Osteoblast (primary cell): ENCODE measurements around the gene ISOC1. TPM values are rescaled to one million over a fixed set of nuclear protein-coding genes. Genes with fewer than 3 reads are reported as not detected.

ENCODE experiments used
- DNase-seq: peaks from one replicate; pipeline ENCODE4 v3.0.0; 2011; ENCODE audit warnings: low spot score, mixed read lengths; ENCODE audit not compliant: insufficient read length; ENCODE audit errors: missing footprints
- H2AFZ ChIP-seq: 2 replicates; pipeline ENCODE4 v1.6.0; 2011; ENCODE audit warnings: mild to moderate bottlenecking, low read length
- H3K27ac ChIP-seq: 2 replicates; pipeline ENCODE4 v1.5.1; 2011; ENCODE audit warnings: mild to moderate bottlenecking, low read depth, low read length, moderate library complexity
- H3K27me3 ChIP-seq: 2 replicates; pipeline ENCODE4 v1.6.0; 2012; ENCODE audit warnings: mild to moderate bottlenecking, control low read depth, inconsistent platforms, low read length, moderate library complexity; ENCODE audit not compliant: insufficient read depth
- H3K36me3 ChIP-seq: 2 replicates; pipeline ENCODE4 v1.5.1; 2011; ENCODE audit warnings: mild to moderate bottlenecking, low read length, control low read depth, moderate library complexity; ENCODE audit not compliant: insufficient read depth
- H3K4me1 ChIP-seq: 2 replicates; pipeline ENCODE4 v1.5.1; 2011; ENCODE audit warnings: mild to moderate bottlenecking, low read length, control low read depth, moderate library complexity; ENCODE audit not compliant: insufficient read depth
- H3K4me2 ChIP-seq: 2 replicates; pipeline ENCODE4 v1.6.0; 2011; ENCODE audit warnings: mild to moderate bottlenecking, low read length; ENCODE audit not compliant: insufficient read depth
- H3K4me3 ChIP-seq: fragments of 200-600 bp; sonication (generic); 3 replicates; pipeline ENCODE4 v1.5.1; 2012; ENCODE audit warnings: mild to moderate bottlenecking, low read length, inconsistent platforms; ENCODE audit not compliant: insufficient read depth
- H3K79me2 ChIP-seq: 2 replicates; pipeline ENCODE4 v1.6.0; 2012; ENCODE audit warnings: mild to moderate bottlenecking, low read length, control low read depth, inconsistent platforms; ENCODE audit not compliant: insufficient read depth
- H3K9me3 ChIP-seq: 2 replicates; pipeline ENCODE4 v1.5.1; 2011; ENCODE audit warnings: low read depth, low read length, control low read depth
- H4K20me1 ChIP-seq: 2 replicates; pipeline ENCODE4 v1.6.0; 2012; ENCODE audit warnings: mild to moderate bottlenecking, low read length, control low read depth; ENCODE audit not compliant: insufficient read depth
- total RNA-seq: library from RNA; depleted of rRNA; stranded (reverse); fragments of >200 nt; gene quantifications from 2 replicates; pipeline ENCODE4 v1.2.3, GENCODE V29; 2012
- TF ChIP-seq, protein P1 (sequence below): IDR thresholded peaks from 2 replicates; pipeline ENCODE4 v1.5.1; 2011; ENCODE audit warnings: mild to moderate bottlenecking, low read depth, low read length, moderate library complexity; ENCODE audit errors: extremely low read depth

Gene ISOC1
- total RNA-seq, 1 donor = 9.8 TPM

GRCh38 chr5:129135633-129136032, 41.1 kb downstream of the ISOC1 start:
- no peaks in the 10 kb centered on the region for H3K36me3 ChIP-seq
- no peak overlapping the region for H3K27ac ChIP-seq
- no peaks in the 10 kb centered on the region for H4K20me1 ChIP-seq
- no peaks in the 10 kb centered on the region for H3K79me2 ChIP-seq
- H2AFZ ChIP-seq = no peak overlapping the region
- H3K4me1 ChIP-seq = no peaks in the 10 kb centered on the region
- H3K4me3 ChIP-seq = no peak overlapping the region
- TF ChIP-seq, protein P1, sequence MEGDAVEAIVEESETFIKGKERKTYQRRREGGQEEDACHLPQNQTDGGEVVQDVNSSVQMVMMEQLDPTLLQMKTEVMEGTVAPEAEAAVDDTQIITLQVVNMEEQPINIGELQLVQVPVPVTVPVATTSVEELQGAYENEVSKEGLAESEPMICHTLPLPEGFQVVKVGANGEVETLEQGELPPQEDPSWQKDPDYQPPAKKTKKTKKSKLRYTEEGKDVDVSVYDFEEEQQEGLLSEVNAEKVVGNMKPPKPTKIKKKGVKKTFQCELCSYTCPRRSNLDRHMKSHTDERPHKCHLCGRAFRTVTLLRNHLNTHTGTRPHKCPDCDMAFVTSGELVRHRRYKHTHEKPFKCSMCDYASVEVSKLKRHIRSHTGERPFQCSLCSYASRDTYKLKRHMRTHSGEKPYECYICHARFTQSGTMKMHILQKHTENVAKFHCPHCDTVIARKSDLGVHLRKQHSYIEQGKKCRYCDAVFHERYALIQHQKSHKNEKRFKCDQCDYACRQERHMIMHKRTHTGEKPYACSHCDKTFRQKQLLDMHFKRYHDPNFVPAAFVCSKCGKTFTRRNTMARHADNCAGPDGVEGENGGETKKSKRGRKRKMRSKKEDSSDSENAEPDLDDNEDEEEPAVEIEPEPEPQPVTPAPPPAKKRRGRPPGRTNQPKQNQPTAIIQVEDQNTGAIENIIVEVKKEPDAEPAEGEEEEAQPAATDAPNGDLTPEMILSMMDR = no peak
- H3K4me2 ChIP-seq = no peak overlapping the region
- H3K27me3 ChIP-seq = no peaks in the 10 kb centered on the region
- DNase-seq = no peak
- no peaks in the 10 kb centered on the region for H3K9me3 ChIP-seq

DNA sequence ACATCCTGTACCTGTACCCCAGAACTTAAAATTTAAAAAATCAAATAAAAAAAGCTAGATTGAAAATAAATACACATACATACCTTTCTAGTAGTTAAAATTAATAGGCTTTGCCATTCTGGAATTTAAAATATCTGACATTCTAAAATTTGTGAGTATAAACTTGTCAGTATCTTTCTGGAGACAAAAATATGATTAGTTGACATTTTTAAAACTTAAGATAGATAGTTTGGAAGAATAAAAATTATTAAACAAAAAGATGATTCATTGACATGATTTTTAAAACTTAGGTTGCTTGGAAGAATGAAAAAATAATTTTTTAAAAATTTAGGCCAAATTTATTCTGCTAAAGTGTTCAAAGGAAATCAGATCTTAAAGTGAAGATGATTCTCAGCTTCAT, 43.1 kb downstream of the ISOC1 start:
- Histone ChIP-seq H2AFZ (no peak overlapping the region), H3K27me3 (no peaks in the 10 kb centered on the region), H3K4me2 (no peak overlapping the region), H3K9me3 (no peaks in the 10 kb centered on the region), H3K4me1 (no peaks in the 10 kb centered on the region), H3K79me2 (no peaks in the 10 kb centered on the region), H3K4me3 (no peak overlapping the region), H3K27ac (no peak overlapping the region), H4K20me1 (no peaks in the 10 kb centered on the region), H3K36me3 (no peaks in the 10 kb centered on the region)
- TF ChIP-seq, protein P1 = no peak
- DNase-seq = no peak

GRCh38 chr5:129141078-129141477, 46.5 kb downstream of the ISOC1 start:
- no peaks in the 10 kb centered on the region for H3K27me3 ChIP-seq
- H3K4me3 ChIP-seq = no peak overlapping the region
- H3K27ac ChIP-seq = no peak overlapping the region
- H3K4me2 ChIP-seq = no peak overlapping the region
- H3K36me3 ChIP-seq = no peaks in the 10 kb centered on the region
- no peaks in the 10 kb centered on the region for H3K4me1 ChIP-seq
- H3K79me2 ChIP-seq = no peaks in the 10 kb centered on the region
- DNase-seq = no peak
- no peak overlapping the region for H2AFZ ChIP-seq
- no peaks in the 10 kb centered on the region for H3K9me3 ChIP-seq
- TF ChIP-seq, protein P1 = no peak
- H4K20me1 ChIP-seq = no peaks in the 10 kb centered on the region

GRCh38 chr5:129141696-129142095, 47.1 kb downstream of the ISOC1 start:
- H2AFZ ChIP-seq = no peak overlapping the region
- no peaks in the 10 kb centered on the region for H3K4me1 ChIP-seq
- H3K27ac ChIP-seq = no peak overlapping the region
- TF ChIP-seq, protein P1 = no peak
- no peaks in the 10 kb centered on the region for H3K27me3 ChIP-seq
- no peak overlapping the region for H3K4me2 ChIP-seq
- H3K79me2 ChIP-seq = no peaks in the 10 kb centered on the region
- H3K9me3 ChIP-seq = no peaks in the 10 kb centered on the region
- no peak for DNase-seq
- H3K4me3 ChIP-seq = no peak overlapping the region
- no peaks in the 10 kb centered on the region for H3K36me3 ChIP-seq
- no peaks in the 10 kb centered on the region for H4K20me1 ChIP-seq
